NK-92 treated with Interleukin-12 subunit alpha and Interleukin-12 subunit beta, amount 100 ng/mL, for 24 hours (cell line): Measurements from ENCODE around the gene HOXA3.
A peak's percentile ranks its signal among the peaks of the same experiment; 100 is the strongest.

Source experiments
- DNase-seq: peaks from one replicate; lab custom pipeline; 2025; lab: John Stamatoyannopoulos, UW

HOXA3 gene

DNA sequence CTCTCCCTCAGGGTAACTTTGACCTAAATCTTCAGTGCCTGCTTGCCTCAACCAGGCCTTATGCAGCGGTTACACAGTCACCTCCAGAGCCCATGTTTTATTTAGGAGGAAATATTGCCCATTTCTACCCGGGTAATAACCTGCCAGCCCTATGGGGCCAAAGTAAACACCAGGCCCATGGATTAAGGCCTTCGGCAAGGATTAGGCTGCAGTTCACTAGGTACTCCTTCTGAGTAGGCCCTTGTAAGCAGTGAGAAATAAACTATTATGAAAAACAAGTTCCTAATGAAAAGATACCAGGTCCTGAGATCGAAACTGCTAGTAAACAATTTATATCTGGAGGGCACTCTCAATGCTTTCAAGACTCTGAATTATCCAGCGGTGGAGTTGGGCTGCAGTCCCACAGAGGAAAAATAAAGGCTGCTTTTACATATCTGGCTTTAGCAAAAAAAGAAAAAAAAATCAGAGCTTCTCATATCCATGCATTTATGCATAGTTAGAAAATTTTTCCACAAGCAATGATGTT, 25.5 kb upstream of the HOXA3 start:
- no peak for DNase-seq

DNA sequence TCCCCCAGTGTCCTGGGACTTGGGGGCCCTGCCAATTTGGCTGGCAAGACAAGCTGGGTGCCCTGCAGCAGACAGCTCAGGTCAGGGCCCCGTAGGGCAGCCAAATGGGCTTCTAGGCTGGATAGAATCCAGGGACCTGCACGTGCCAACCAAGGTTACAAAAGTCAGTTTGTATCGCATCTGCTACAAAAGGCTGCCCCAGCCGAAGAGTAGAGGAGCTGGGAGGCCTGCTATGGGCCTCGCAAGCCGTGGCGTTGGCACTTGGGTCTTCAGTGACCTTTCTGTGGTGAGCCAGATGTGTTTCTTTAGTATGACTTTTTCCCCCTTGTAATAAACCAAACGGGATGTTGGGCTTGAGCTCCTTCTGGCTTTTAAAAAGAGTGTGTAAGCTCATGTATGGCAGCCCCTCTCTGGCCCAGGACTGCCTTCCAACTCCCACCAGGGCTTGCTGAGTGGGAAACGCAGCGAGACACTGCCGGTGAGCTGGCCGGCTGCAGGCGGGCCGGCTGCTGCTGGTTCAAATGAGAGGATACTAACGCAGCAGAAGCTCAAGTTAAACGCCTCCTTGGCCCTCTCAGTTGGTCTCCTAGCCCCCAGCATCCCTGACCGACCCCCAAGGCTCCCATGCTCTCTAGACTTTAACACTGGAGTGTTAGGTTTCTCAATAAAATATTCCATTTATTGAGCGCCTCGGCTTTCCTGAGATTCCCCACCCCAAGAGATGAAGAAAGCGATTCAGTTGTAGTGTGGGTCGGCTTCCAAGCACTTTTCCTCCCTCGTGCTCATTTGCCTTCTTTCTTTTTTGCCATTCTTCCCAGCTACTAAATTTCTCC, 24.8 kb upstream of the HOXA3 start:
- no peak for DNase-seq

DNA sequence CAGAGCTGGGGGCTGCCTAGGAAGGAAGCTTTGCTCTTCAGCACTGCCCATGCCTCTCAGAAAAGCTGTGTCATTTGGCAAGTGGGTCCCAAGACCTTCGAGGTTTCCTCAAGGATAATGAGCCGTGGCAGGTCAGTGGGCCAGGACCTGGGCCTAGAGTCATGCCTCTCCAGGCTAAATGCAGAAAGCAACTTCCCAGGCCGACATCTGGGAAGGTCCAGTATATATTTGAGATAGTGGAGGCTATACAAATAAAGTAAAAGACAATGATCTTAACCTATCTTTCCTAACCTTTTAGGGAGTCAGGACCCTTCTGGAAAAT, 24.1 kb upstream of the HOXA3 start:
- no peak for DNase-seq

DNA sequence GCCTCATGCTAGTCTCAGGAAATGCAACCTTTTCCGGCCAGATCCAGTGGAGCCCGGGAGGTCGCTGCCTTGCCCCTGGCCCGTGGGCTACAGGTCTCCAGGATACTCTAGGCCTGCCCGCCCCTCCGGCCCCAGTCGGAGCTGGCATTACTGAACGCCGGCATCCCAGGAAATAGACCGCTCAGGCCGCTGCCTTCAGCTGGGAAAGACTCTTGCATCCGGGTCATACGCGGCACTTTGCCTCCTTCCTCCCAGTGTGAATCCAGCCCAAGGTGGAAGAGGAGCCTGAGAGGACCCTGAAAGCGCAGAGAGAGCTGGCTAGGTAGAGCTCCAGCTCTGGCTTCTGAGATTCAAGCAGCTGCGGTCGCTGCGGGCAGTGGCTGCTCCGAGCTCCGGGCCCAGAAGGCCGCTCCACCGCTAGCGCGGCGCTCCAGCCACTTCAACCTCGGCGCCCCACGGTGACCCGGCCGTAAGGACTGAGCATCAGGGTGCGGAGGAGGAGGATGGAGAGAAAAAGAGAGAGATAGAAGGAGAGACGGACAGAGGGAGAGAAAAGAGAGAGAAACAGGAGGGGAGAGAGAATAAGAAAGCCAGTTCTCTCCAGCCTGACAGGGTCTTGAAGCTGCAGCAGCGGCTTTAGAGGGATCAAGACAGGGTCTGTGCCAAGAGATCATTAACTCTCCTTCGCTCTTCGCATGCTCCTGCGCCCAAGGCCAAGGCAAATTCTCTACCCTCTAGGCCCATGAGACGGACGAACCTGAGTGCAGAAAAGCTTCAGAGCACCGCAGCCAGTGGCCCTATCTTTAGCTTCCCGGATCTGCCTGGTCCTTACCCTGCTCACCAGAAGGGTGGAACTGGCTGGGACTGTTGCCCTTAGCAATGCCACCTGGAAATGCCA, 23.5 kb upstream of the HOXA3 start:
- no peak for DNase-seq

DNA sequence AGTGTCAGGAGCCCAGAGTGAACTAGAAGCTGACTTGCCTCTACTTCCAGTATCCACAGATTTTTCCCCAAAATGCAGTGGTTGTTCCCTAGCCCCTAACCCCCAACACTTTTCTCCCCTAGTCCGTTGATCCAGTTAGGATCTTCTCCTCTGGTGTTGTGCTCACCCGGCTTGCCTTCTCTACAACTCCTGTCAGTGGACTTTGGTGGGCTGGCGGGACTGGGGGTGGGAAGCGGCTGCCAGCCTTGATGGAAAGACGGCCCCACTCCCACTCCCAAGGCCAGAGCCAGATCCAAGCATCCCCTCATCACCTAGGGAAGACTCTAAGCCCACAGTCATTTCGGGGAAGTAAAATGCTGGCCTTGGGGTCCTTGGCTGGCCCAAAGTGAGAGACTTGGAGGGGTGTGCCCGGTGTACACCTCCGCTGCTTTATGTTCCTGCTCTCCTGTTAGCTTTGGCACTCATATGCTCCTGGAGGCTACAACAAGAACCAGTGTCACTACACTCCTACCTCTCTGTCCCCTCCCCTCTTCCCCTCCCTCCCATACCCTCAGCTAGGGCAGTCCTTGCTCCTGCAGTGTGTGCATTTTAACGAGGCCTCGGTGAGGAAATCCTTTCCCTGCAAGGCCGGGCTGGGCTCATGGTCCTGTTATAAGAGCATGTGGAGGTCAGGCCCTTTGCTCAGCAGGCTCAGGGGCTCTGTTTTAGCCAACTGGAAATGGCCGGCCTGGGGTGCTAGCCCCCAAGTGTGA, 22.7 kb upstream of the HOXA3 start:
- DNase-seq = no peak

DNA sequence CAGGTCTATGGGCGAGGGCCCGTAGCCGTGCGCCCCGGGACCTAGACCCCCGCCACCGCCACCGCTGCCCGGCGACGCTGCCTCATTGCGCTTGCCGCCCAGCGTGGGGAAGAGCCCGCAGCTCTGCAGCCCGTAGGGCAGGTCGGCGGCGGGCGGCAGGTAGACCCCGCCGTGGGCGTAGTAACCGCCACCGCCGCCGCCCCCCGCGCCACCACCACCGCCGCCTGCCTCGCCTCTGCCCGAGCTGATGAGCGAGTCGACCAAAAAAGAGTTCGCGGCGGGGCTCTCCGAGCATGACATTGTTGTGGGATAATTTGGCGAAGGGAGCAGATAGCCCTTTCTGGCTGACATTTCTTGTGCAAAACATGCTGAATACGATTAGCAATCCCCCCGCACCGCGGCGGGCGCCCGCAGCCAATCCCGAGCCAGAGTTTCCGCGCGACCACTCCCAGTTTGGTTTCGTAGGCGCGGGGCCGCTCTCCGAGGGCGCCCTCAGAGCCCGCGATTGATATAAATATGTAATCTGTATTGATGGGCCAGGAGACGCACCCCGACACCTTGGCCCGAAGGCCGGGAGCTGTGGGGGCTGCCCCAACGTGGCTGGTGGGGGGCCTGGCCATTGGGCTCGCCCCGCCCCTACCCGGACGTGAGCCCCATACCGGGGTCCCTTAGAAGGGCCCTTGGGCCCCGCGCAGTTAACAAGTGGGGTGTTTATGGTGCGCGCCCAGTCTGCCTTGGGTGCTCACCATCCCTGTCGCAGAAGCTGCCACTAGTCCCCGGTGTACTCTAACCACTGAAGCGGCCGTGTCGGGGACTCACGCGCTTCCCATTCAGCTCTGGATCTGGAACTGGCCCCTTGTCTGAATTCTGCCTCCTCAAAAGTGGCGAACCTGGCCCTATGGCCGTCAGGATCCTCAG, 21.8 kb upstream of the HOXA3 start, which contains the start of gene HOXA10:
HOXA10 (minus strand) TSS at position 365 of the 918 bp plus-strand sequence; CDS start at position 351, 14 bp downstream.
- no peak for DNase-seq

DNA sequence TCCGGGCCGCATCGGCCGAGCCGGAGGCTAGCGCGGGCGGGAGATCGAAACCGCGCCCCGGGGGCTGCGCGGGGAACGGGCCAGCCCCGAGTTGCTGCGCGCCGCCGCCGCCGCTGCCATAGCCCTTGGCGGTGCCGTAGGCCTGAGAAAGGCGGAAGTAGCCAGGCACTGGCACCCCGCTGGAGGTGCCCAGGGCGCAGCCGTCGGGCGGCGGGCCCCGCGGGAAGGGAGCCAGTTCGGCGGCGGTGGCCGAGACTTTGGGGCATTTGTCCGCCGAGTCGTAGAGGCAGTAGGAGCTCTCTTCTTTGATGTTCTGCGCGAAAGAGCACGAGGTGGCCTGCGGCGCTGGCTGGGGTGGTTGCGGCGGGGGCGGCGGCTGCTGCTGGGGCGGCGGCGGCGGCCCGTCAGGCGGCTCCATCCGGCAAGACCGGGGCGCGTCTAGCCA, 21.1 kb upstream of the HOXA3 start:
- DNase-seq = peak; percentile 51

DNA sequence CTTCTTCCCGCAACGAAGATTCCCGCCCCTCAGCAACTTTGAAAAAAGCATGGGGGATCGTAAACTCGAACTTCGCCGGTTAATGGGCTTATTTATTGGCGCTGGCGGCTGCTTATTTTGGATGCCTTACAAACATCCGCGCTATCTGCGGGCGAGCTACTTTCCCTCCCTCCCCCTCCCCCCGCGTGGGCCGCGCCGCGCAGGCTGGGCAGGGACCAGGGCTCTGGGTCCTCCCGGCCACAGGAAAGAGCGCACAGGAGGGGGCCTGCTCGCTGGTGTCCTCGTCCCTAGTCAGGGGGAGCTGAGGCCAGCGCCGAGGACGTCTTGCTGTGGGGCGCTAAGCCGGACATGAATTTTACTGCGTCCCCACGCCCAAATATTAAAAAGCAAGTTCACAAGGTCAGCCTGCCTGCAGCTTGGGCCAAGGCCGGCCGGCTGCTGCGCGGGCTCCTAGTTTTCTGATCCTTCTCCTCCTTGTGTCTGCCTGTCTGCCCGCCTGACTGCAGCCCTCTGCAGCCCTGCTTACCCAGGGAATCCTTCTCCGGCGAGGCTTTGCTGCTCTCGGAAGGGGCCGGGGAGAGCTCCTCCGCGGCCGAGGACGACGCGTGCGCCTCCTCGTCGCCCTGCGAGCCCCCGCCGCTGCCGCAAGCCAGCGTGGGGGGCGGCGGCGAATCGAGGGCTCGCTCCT, 20.6 kb upstream of the HOXA3 start:
- peak; percentile 57 for DNase-seq

DNA sequence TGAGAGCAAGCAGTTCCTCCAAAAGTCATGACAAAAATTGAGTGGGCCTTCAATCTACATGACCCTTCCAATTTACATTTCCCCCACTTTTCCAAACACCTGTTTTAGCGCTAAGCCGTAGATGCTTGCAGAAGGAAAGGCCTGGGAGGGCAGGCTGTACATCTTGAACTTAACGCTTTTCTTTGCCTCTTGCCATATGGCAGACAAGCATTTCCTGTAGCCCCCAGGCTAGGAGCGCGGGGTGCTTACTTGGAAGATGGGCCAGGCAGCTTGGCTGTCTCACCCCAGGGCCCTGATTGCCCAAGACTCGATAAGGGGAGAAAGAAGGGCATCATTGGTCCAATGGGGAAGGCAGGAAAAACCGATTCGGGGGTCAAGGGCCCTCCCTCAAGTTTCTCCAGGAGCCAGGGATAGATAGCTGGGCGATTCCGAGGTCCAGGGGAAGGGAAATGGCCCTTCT, 20.0 kb upstream of the HOXA3 start:
- no peak for DNase-seq

DNA sequence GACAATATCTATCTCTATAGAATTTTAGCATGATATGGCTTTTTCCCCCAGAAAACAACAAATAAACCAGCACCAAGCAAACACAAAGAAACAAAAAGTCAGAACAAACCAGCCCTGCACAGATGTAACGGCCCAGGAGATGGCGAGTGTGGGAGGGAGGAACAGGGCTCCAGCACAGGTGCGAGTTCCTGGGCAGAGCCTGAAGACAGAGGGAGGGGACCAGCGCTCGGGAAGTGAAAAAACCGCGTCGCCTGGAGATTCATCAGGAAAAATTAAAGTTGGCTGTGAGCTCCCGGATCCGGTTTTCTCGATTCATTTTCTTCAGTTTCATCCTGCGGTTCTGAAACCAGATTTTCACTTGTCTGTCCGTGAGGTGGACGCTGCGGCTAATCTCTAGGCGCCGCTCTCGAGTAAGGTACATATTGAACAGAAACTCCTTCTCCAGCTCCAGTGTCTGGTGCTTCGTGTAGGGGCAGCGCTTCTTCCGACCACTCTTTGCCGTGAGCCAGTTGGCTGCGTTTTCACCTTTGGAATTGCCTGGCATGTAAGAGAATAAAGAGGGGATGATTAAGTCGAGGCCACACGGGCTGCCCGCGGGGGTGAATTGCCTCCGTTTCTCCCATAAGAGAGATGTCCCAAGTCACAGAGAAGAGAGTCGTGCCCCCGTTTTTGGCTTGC, 19.4 kb upstream of the HOXA3 start:
- DNase-seq = peak; percentile 53

DNA sequence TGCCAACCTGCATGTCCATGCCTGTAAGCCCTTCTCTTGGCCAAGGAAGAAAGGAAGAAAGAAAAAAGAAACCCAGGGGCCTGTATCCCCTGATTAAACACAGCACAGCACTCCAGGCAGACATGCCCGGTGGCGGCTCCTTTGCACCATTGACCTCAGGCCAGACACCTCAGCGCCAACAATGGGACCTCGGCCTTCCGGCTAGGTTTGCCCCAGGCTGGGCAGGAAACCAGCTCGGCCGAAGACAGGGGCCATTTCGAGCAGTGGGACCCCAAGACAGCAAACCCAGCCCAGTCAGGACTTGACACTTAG, 18.9 kb upstream of the HOXA3 start:
- DNase-seq = peak; percentile 53

DNA sequence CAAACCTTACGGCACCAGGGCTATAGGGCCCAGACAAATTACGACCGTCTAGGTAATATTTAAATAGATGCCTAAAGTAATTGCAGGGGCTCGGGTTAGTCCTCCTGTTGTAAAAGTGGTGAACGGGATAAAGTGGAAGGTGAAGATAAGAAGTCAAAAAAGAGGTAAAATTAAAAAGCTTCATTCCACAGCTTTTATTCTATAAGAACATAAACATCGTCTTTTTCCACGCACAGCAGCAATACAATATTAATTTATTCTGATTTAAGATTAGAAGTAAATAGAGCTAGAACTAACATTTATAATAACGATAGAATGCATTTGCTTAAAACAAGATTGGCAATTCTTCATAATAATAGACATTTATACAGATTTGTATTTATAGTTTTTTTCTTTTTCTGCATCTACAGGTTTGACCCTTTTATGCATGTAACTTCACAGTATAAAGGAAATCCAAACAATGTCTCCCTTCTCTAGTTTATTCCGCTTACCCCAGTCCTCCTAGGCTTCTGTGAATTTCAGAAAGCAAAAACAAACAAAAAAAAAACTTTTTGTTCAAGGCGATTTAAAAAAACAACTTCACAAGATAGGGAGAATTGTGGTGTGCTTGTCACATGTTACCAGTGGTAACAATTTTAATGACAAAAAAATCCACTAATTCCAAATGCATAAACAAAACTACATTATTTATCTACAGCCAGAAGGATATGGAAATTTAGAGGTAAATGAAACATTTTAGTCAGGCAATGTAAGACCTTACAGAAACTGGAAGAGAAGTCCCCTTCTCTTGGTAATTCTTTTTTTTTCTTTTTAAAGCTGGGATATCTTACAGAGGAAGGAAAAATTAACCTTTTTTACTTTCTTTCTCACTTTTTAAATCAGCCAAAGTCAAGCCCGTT, 18.3 kb upstream of the HOXA3 start:
- no peak for DNase-seq

DNA sequence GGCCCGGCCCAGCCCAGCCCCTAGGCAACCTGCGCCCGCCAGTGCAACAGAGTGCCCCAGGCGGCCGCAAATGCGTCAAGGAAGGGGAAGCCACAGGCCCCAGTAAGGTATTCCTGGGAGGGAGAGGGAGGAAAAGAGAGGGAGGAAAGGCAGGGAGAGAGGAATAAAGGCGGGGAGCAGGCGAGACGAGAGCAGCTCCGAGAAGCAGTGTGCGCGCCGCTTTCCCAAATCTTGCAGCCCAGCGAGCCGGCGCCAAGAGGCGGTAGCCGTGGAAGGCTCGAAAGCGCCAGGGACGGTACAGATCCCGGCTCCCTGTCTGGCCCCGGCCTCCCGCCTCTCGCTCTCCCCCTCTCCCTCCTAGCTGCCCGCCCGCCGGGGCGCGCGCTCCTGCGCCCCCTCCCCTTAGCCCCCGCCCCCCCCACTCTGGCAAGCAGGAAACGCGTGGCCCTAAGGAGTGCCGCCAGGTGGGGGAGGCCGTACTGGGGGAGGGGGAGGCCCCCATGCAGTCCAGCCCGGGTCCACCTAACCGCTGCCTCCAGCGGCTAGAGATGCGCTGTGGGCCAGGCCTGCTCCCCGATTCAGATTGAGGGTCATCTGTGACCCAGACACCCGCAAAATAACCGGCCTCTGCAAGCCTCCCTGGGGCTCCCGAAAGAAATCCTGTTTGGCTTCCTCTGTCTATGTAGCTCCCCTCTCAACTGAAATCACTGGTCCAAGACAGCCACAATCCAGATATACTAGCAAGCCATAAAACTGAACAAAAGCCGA, 17.5 kb upstream of the HOXA3 start:
- peak; percentile 56 for DNase-seq

DNA sequence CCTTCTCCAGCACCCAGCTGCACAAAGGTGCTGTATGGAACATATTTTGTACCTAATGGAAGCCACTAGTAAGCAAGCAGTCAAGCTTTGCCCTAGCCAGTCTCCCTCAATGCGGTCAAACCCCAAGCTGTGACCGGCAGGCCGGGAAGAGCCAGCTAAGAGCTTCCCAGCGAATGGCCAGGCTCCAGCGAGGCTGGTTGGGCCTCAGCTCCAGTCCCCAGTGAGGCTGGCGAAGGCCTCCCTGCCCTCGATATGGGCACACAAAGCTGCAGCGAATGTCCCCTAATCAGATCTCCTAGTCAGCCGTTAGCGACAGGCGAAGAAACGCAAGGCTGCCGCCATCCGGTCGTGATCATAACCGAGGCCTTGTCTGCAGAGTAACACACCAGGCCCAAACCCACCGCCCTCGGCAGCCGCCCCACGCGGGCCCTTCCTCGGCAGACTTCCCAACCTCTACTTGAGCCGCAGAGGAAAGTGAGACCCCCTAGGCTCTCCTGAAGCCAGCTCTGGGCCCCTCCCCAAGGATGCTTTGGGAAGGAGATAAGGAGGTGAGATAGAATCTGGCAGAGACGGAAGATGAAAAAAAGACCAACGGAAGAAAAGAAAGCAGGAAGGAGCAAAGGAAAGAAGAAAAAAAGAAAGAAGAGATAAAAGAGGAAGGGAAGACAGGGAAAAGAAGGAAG, 16.0 kb upstream of the HOXA3 start:
- DNase-seq = peak; percentile 70

DNA sequence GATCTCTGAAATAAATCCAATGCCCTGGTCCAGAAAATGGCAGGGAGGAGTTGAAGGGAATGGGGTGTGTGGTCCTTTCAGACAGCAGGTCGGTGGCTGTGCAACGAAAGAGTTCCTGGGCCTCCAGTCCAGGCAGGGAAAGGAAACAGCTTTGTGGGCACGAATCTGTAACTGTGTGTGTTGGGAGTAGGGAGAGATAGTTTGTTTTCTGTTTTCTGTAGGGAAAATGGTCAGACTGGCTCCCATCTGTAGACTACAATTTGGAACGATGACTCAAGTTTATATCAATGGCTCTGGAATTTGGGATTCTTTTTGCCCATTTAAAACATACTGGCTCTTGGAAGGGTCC, 15.5 kb upstream of the HOXA3 start:
- DNase-seq = no peak

DNA sequence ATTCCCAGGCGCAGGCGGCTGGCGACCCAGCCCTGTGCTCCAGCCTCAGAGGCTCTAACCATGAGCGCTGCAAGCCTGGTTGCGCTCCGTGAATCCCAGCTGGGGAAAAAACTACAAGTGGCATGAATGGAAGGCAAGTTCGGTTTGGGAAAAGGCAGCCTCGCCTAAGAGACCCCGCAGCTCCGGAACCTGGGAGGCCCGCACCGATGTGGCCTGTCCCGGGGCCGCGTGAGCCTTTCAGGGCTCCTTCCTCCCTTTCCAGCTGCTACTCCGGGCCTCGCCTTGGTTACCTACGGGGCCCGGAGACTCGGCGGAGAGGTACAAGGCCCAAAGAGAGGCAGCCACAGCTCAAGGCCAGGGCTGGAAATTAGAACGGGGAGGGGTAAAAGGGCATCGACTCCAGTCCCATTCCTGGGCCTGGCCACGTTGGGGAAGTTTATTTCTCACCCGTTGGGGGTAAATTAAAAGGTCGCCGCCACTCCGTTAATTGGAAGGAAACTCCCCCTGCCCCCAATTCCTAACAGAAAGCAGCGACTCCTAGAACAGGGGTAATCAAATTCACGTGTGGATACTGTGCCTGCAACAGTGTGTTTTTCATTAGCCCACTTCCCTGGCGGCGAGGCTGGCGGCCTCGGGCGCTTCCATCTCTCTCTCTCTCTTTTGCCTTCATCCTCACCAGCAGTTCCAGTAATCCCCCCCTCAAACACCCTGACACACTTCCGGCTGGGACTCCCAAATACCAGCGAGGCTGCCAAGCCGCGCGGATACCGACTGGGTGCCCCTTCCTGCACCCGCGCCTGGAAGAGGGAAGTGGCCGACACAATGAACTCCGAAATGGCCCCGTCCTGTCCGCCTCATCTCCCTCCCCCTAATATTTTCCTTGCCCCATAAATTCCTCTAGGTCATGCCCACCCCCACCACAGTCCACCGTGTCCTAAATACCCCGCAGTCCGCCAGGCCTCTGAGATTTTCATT, 14.4 kb upstream of the HOXA3 start:
- no peak for DNase-seq
